Stimulated activated CD8-positive, alpha-beta memory T cell treated with anti-CD3 and anti-CD28 coated beads, Interleukin-7, amount 100 ng/mL, for 24 hours (primary cell): Measurements from ENCODE around the gene RIMBP3B.
"Not testable (repeated sequence)": the region's sequence is repeated elsewhere in the genome, so short reads cannot be mapped to it uniquely, and the experiment has no call there.

Experiments
- DNase-seq: peaks from one replicate; pipeline ENCODE4 v3.0.0-alpha.2; 2020; ENCODE audit warnings: low read depth

RIMBP3B gene

DNA sequence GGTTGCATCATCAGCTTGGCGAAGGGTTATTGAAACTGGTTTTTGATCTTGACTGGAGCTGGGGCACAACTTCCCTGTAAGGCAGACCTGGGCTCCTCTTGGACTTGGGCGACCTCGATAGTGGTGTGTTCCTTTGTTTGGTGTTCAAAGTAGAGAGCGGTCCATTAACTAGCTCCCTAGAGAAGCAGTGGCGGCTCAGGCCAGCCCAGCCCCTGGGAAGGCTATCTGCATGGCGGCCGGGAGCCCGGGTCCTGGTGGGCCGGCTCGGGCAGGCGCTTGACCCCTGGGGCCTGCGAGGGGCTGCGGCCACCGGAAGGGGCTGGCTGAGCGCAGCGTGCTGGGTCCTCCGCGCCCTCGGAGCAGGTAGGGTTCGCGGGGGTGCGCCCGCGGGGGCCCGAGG, 32.8 kb downstream of the RIMBP3B start:
- not testable (repeated sequence) for DNase-seq

DNA sequence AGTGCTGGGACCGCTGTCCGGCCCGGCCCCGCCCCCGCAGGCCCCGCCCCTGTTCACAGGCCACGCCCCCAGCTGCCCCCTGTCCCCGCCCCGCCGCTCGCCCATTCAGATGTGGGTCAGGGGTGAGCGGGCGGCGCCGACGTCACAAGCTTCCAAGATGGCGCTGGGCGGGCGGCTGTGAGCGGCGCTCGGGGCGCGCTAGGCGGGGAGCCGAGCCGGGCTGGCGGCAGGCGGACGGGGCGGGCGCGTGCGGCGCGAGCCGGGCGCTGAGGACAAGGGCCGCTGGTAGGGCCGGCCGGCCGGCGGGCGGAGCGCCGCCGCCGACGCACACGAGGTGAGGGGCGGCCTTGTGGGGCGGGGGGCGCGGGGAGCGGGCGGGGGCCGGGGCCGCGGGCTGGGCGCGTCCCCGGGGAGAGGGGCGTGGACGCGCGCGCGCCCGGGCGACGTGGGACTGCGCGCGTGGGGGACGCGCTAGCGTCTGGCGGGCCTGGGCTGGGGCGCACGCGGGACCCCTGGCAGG, 33.7 kb downstream of the RIMBP3B start, which contains the start of gene HIC2:
HIC2 (plus strand) TSS at position 145 of the 520 bp plus-strand sequence. CDS start 25,461 bp downstream, outside the sequence.
- DNase-seq, result not testable (repeated sequence)

DNA sequence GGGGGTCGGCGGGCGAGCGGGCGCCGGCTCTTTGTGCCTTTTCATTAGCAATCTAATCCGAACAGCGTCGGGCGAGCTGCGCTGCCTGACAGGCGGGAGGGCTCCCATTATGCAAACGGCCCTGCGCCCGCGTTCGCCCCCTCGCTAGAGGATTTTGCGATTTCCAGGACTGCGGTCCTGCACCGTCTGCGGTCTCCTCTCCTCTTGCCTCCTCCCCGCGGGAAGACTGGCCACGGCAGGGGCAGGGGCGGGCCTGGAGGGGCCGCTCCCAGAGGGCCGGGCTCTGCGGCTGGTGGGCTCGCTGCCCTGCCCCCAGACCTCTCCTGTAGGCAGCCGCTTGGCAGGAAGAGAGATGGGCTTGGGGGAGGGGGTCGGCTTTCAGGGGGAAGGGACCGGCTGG, 34.3 kb downstream of the RIMBP3B start:
- DNase-seq, result not testable (repeated sequence)

DNA sequence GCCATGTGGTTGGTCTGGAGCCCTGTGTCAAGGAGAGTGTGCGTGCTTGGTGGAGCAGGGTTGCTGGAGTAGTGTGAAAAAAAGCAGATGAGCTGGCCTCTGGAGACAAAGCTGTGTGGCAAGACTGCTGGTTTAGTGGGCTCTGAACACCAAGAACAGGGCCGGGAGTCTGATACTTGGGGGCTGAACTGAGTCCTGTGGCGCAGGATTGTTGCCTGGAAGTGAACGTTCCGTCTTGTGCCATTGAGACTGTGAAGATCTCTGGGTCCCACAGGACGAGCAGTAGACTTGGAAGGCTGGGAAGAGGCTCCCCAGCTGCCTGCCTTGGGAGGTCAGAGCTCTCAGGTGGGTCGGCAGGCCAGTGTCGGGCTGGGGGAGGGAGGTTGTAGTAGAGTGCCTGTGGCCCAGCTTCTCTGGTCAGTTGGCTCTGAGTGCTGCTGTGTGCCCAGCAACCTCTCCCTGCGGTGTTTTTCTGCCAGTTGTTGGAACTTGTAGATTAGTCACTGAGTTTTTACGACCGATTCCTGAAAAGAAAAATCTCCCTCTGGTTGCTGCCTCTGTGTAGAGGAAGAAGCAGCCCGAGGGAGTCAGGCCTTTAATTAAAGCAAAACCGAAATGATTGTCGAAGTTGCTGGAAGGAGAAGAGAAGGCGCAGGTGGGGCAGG, 35.6 kb downstream of the RIMBP3B start:
- DNase-seq, result not testable (repeated sequence)

DNA sequence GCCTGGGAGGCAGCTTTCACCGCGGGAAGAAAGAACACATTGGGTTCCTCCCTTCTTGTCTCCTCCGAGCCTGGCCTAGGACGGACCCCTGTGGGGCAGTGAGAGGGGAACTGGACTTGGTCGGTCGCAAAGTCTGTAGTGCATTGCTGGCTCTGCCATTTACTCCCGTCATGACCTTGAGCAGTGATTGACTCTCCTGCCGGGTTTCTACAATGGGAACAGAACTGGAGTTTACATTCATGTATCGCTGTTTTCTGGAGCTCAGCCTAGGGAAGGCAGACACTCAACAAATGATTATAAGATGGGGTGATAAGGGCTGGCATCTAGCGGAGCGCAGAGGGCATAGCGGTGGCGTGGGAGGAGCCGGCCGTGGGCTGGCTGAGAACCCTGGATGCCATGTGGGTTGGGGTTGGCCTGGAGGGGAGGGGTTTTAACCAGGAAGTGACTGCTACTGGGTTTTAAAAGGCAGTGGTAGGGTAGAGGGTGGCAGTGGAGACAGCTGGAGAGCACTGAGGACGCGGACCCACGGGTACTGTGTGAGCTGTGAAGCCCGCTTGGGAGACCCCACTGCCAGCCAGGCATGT, 36.7 kb downstream of the RIMBP3B start:
- not testable (repeated sequence) for DNase-seq

DNA sequence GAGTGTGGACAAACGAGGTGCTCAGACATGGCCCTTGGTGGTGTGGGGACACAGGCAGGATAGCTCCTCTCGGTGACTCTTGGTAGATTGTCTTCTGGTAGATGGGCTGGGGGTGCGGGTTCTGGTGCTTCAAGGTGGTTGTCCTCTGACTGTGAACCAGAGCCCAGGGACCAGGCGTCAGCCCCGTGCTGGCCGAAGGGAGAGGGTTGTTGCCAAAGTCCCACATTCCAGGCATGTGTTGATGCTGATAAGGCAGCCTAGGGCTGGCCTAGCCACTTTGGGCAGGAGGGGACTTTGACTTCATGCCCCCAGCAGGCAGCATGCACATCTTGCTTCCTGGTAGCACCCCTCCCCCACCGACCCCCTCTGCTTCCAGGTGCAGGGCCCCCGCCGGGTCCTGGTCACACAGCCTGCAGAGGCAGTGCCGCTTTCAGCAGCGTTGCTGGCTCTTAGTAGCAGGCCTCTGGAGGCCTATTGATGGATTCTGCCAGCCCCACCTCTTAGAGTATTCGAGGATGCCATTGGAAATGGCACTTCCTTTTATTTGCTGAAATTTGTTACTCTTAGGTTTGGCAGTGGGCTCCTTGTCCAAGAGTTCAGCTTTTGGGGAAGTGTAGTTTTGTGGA, 40.6 kb downstream of the RIMBP3B start:
- DNase-seq, result not testable (repeated sequence)

DNA sequence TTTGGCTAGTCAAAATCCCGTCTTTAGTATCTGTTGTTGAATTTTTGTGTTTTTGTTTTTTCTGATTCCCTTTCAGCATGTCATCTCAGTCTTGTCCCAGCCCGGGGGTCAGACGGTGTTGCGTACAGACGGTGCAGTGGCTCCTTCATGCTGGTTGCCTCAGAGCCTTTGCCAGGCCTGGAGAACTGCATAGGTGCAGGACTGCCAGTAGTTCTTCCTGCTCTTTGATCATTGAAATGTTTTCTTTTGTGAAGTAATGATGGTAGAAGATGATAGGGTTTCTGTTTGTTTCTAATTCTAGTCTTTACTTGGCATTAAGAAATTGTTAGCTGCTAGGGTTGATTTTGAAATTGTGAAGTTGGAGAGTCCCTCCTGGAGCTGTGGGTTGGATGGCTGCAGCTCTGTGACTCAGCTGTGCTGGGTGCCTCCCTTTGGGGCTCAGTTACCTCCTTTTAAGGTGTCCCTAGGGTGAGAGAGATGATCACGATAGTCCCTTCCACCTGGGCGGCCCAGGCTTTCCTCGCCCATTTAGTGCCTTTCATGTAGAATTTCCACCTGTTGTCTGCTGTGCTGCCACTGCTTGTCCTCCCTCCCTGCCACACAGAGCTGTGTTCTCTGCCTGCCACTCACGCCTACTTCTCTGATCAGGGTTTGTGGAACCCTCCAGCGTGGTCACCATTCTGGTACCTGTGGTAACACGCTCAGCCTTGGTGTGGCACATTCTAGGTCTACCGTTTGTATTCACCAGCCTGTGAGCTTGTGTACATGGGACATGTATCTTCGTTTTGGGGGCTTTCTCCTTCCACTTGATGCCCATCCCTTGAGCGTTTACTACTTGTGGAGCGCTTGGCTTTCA, 51.1 kb downstream of the RIMBP3B start:
- DNase-seq, result not testable (repeated sequence)

DNA sequence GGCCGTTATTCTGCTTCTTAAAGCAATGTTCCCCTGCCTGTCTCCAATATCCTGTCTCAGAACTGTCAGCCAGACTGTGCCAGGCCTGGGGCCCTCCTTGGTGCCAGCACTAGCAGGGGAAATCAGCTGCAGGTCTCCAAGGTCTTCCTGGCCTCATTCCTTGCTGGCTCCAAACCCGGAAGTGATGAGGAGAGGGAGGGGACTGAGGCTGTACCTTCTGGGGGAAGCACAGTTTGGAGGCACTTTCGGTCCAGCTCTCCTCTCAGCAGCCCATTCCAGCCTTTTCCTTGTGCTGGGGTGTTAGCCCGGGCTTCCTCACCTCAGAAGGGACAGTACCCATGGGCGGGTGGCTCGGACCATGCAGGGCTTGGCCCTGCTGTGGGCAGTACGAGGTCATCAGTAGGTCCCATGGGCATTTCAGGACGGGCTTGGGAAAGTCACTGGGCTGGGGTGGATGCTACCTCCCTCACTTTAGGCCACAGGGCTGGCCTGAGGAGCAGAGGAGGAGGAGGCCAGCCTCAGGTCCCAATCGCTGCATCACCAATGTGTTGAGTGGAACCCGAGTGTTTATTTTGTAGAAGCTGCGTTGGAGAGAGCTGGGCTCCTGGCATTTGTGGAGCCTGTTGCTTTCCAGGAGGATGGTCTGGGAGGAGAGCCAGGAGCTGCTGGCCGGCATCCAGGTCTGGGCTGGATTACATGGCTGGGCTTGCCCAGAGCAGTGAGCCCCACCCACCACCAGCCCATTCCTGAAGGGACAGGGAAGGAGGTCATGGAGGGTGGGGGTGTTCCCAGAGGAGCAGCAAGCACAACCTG, 52.7 kb downstream of the RIMBP3B start:
- DNase-seq, result not testable (repeated sequence)

DNA sequence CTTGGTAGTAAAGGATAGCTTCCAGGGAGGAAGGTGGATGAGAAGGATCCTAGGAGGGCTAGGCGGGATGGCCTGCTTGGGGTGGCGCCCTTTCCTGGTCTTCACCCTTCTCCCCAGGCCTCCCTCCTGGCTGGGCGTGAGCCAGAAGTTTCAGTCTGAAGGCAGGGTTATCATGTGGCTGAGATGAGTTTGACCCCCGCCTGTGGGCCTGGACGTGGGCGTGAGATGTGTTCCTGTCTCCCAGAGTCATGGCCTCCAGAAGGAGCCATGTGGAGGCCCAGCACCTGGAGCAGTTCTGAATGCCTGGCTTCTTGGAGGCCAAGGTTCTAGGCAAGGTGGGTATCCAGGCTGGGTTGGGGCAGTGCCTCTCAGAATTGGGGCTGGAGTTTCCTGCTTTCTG, 54.5 kb downstream of the RIMBP3B start:
- DNase-seq, result not testable (repeated sequence)
